ENCODE measurements around the gene TASP1.

DNA sequence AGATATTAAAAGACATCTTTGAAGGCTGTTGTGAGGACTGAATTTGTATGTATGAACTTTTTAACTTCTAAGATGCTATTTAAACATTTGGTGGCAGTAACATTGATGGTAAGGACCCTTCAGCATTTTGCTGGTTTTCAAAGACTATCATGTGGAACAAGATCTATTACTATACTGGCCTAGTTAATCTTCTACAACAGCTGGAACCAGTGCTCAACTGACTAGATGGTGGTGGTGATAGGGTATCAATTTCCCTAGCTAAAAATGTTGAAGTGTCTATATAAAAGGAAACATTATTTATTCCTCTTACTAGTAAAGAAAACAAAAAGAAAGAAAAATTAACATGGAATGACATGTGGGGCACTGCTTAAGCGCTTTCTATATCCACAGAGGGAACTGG is 195.7 kb downstream of the TASP1 start:
- TF ChIP-seq, protein P1, sequence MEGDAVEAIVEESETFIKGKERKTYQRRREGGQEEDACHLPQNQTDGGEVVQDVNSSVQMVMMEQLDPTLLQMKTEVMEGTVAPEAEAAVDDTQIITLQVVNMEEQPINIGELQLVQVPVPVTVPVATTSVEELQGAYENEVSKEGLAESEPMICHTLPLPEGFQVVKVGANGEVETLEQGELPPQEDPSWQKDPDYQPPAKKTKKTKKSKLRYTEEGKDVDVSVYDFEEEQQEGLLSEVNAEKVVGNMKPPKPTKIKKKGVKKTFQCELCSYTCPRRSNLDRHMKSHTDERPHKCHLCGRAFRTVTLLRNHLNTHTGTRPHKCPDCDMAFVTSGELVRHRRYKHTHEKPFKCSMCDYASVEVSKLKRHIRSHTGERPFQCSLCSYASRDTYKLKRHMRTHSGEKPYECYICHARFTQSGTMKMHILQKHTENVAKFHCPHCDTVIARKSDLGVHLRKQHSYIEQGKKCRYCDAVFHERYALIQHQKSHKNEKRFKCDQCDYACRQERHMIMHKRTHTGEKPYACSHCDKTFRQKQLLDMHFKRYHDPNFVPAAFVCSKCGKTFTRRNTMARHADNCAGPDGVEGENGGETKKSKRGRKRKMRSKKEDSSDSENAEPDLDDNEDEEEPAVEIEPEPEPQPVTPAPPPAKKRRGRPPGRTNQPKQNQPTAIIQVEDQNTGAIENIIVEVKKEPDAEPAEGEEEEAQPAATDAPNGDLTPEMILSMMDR (IDR thresholded peaks at IDR 0.05): no peak
- TF ChIP-seq POLR2AphosphoS5 (IDR thresholded peaks at IDR 0.05): no peak
- TF ChIP-seq POLR2A (IDR thresholded peaks at IDR 0.05; ENCODE audit: low read depth): no peak

Measured in esophagus muscularis mucosa (tissue), 3 donors.